ENCODE measurements around the gene AMDHD2. TPM values are rescaled to one million over a fixed set of nuclear protein-coding genes. Genes with fewer than 3 reads are reported as not detected.

AMDHD2 gene, protein sequence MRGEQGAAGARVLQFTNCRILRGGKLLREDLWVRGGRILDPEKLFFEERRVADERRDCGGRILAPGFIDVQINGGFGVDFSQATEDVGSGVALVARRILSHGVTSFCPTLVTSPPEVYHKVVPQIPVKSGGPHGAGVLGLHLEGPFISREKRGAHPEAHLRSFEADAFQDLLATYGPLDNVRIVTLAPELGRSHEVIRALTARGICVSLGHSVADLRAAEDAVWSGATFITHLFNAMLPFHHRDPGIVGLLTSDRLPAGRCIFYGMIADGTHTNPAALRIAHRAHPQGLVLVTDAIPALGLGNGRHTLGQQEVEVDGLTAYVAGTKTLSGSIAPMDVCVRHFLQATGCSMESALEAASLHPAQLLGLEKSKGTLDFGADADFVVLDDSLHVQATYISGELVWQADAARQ
- total RNA-seq: 10 to 100 TPM; 52.5 to 54.2 TPM

- DNase-seq (peak; percentile 92), ATAC-seq (peak; percentile 64)
- Mint-ChIP-seq H3K36me3 (peaks cover 12% of the 10 kb centered on the region), H3K9me3 (ENCODE audit: low read depth) (no peaks in the 10 kb centered on the region), H3K27me3 (no peaks in the 10 kb centered on the region), H3K4me3 (peak within 1 kb of the TSS; percentile 82), H3K4me1 (peaks cover 46% of the 10 kb centered on the region), H3K27ac (peak within 1 kb of the TSS; percentile 95)
- CTCF ChIA-PET: interaction anchor here (0.8 to 1.6 kb wide), 4 partner anchors 11 to 90 kb away, joined by 3 to 7 read pairs (median 6); partner anchors contain the start of gene CEMP1
Measured at GRCh38 chr16:2520097-2520783, at the start of gene AMDHD2. AMDHD2 (plus strand) TSS chr16:2520371; CDS start chr16:2520459, 88 bp downstream.

GRCh38 chr16:2470603-2471015 lies 49.6 kb upstream of the AMDHD2 start:
- H3K9me3 Mint-ChIP-seq (ENCODE audit: low read depth): no peaks in the 10 kb centered on the region
- ATAC-seq (no peak), DNase-seq (no peak)
- no peak overlapping the region for H3K4me3 Mint-ChIP-seq
- peaks cover 51% of the 10 kb centered on the region for H3K27me3 Mint-ChIP-seq
- CTCF ChIA-PET: interaction anchor here (1.0 to 2.6 kb wide), 3 partner anchors 31 to 331 kb away, joined by 3 to 9 read pairs (median 3); no protein-coding TSS in a partner anchor
- H3K27ac Mint-ChIP-seq: no peak overlapping the region
- H3K36me3 Mint-ChIP-seq: no peaks in the 10 kb centered on the region
- peaks cover 10% of the 10 kb centered on the region for H3K4me1 Mint-ChIP-seq

DNA sequence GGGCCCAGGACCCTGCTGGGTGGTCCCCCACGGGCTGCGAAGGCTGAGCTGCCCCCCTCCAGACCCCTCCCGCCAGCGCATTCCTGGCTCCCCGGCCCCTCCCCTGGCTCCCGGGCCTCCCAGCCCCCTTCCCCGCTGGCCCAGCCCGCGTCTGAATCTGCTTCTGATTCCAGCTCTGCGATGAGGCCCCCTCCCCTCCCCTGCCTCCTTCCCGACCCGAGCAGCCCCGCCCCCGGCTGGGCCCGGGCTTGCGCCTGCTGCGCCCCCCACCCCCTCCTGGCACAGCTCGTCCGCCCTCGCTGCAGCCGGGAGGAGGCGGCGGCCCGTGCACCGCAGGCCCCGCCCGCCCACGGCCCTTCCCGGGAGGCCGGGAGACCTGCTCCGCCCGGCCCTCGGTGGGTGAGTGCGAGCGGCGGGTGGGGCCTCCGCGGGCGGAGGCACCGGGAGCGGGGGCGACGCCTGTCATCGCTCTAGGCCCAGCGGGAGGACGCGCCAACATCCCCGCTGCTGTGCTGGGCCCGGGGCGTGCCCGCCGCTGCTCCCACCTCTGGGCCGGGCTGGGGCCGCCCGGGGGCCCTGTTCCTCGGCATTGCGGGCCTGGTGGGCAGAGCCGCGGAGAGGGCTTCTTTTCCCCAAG lies 49.0 kb upstream of the AMDHD2 start, which contains the start of gene NTN3:
TSS of gene NTN3 (plus strand) at position 282 of the 637 bp plus-strand sequence. CDS start 405 bp downstream, outside the sequence.
- H3K4me3 Mint-ChIP-seq: no peak within 1 kb of the TSS
- CTCF ChIA-PET: interaction anchor here (1.0 to 1.4 kb wide), 2 partner anchors 219 to 331 kb away, joined by 3 read pairs; no protein-coding TSS in a partner anchor

DNA sequence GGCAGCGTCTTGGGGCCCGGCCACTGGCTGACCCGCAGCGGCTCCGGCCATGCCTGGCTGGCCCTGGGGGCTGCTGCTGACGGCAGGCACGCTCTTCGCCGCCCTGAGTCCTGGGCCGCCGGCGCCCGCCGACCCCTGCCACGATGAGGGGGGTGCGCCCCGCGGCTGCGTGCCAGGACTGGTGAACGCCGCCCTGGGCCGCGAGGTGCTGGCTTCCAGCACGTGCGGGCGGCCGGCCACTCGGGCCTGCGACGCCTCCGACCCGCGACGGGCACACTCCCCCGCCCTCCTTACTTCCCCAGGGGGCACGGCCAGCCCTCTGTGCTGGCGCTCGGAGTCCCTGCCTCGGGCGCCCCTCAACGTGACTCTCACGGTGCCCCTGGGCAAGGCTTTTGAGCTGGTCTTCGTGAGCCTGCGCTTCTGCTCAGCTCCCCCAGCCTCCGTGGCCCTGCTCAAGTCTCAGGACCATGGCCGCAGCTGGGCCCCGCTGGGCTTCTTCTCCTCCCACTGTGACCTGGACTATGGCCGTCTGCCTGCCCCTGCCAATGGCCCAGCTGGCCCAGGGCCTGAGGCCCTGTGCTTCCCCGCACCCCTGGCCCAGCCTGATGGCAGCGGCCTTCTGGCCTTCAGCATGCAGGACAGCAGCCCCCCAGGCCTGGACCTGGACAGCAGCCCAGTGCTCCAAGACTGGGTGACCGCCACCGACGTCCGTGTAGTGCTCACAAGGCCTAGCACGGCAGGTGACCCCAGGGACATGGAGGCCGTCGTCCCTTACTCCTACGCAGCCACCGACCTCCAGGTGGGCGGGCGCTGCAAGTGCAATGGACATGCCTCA lies 48.3 kb upstream of the AMDHD2 start:
- no peak for DNase-seq
- no peaks in the 10 kb centered on the region for H3K9me3 Mint-ChIP-seq (ENCODE audit: low read depth)

More for the DNA sequence above, 49.0 kb upstream of the AMDHD2 start, which contains the start of gene NTN3:
- H3K27me3 Mint-ChIP-seq: peaks cover 51% of the 10 kb centered on the region
- H3K36me3 Mint-ChIP-seq: no peaks in the 10 kb centered on the region
- H3K4me1 Mint-ChIP-seq: peaks cover 14% of the 10 kb centered on the region
- no peaks in the 10 kb centered on the region for H3K9me3 Mint-ChIP-seq (ENCODE audit: low read depth)
- ATAC-seq (no peak), DNase-seq (no peak)
- H3K27ac Mint-ChIP-seq: no peak within 1 kb of the TSS

GRCh38 chr16:2472488-2472864 lies 47.7 kb upstream of the AMDHD2 start:
- Mint-ChIP-seq H3K36me3 (no peaks in the 10 kb centered on the region), H3K27me3 (peaks cover 43% of the 10 kb centered on the region), H3K9me3 (ENCODE audit: low read depth) (no peaks in the 10 kb centered on the region), H3K4me1 (peaks cover 17% of the 10 kb centered on the region), H3K4me3 (no peak overlapping the region), H3K27ac (no peak overlapping the region)
- DNase-seq (no peak), ATAC-seq (no peak)
- CTCF ChIA-PET: no interaction called here

More for the DNA sequence above, 48.3 kb upstream of the AMDHD2 start:
- CTCF ChIA-PET: no interaction called here
- no peak overlapping the region for H3K4me3 Mint-ChIP-seq
- H3K27me3 Mint-ChIP-seq: peaks cover 48% of the 10 kb centered on the region
- no peak for ATAC-seq
- H3K36me3 Mint-ChIP-seq: no peaks in the 10 kb centered on the region
- H3K4me1 Mint-ChIP-seq: peaks cover 19% of the 10 kb centered on the region
- H3K27ac Mint-ChIP-seq: no peak overlapping the region

- CTCF ChIA-PET: interaction anchor here (0.8 kb wide), 1 partner anchor 11 kb away, joined by 3 read pairs; no protein-coding TSS in a partner anchor
- ATAC-seq (no peak), DNase-seq (no peak)
- Mint-ChIP-seq H3K27ac (no peak overlapping the region), H3K27me3 (peaks cover 43% of the 10 kb centered on the region), H3K4me3 (peak overlapping the region; percentile 58), H3K9me3 (ENCODE audit: low read depth) (no peaks in the 10 kb centered on the region), H3K4me1 (peaks cover 17% of the 10 kb centered on the region), H3K36me3 (no peaks in the 10 kb centered on the region)
Measured at GRCh38 chr16:2472885-2473445, 47.2 kb upstream of the AMDHD2 start.

GRCh38 chr16:2473446-2473926 lies 46.7 kb upstream of the AMDHD2 start:
- no peaks in the 10 kb centered on the region for H3K9me3 Mint-ChIP-seq (ENCODE audit: low read depth)
- no peak for DNase-seq
- H3K36me3 Mint-ChIP-seq: no peaks in the 10 kb centered on the region
- H3K27me3 Mint-ChIP-seq: peaks cover 39% of the 10 kb centered on the region
- H3K4me1 Mint-ChIP-seq: peaks cover 16% of the 10 kb centered on the region
- ATAC-seq: peak; percentile 7
- no peak overlapping the region for H3K27ac Mint-ChIP-seq
- CTCF ChIA-PET: interaction anchor here (0.8 to 2.5 kb wide), 6 partner anchors 10 to 221 kb away, joined by 3 to 9 read pairs (median 3); partner anchors contain the start of gene ECI1
- peak overlapping the region; percentile 58 for H3K4me3 Mint-ChIP-seq

DNA sequence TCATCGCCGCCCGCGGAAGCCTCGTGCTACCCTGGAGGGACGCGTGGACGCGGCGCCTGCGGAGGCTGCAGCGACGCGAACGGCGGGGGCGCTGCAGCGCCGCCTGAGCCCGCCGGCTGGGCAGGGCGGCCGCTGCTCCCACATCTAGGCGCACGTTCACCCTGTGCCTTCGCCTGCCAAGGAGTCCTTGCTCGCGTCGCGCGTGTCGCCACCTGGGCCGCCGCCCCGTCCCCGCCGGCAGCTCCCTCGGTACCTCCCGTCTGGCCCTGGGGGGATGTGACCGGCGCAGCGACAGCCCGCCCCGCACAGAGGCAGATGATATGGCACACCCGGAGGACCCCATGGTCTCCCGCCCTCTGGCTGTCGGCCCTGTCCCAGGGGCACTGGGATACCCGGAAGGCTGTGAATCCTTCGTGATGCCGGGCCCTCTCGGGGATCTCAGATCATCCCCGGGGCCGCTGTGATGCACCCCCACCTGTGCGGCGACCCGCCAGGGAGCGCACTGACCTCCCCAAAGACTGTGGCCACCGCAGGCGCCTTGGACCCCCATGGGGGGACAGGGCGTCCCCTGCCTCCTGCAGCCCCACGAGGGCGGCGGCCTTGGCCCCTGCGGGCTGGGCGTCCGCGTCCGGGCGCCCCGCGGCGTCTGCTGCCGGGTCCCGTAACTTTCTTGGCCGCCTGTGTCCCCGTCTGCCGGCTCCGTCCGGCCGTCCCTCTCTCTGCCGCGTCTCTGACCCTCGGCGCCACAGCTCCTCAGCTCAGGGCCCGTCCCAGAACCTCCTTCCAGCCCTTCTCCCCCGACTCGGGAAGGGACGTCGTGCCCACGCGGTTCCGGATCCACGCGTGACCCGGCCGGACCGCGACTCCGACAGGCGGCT lies 45.9 kb upstream of the AMDHD2 start:
- H3K4me1 Mint-ChIP-seq: peaks cover 14% of the 10 kb centered on the region

DNA sequence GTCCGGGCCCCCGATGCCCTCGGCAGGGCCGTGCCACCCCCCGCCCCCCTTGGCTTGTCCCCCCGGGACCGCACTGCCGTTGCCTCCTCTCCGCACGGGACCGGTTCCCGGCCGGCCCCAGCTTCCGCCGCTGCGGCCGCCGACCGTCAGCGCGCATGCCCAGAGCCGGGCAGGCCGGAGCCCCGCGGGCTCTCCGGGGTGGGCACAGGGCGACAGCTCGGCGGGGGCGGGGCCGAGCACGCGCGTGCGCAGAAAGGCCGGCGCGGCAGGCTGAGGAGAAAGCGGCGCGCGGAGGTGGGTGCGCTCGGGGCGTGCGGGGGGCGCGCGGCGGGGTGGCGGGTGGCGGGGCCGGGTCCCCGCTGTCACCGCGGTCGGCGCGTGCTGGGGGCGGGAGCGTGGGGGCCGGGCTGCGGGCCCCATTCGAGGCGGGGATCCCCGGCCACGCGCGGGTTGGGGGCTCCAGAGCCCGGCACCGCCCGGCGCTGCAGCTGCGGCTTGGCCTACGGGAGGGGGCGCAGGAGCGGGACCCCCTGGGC lies 45.2 kb upstream of the AMDHD2 start, which contains the start of gene TBC1D24:
TSS of gene TBC1D24 (plus strand) at position 251 of the 536 bp plus-strand sequence. CDS start 21,022 bp downstream, outside the sequence.
- no peaks in the 10 kb centered on the region for H3K9me3 Mint-ChIP-seq (ENCODE audit: low read depth)
- DNase-seq (peak; percentile 88), ATAC-seq (peak; percentile 71)
- peak within 1 kb of the TSS; percentile 74 for H3K4me3 Mint-ChIP-seq
- H3K27ac Mint-ChIP-seq: peak within 1 kb of the TSS; percentile 72
- no peaks in the 10 kb centered on the region for H3K36me3 Mint-ChIP-seq
- peaks cover 14% of the 10 kb centered on the region for H3K4me1 Mint-ChIP-seq
- peaks cover 25% of the 10 kb centered on the region for H3K27me3 Mint-ChIP-seq
- CTCF ChIA-PET: interaction anchor here (0.8 to 2.5 kb wide), 7 partner anchors 11 to 280 kb away, joined by 4 to 9 read pairs (median 6); partner anchors contain the start of gene TEDC2

More for the DNA sequence above, 45.9 kb upstream of the AMDHD2 start:
- DNase-seq (peak; percentile 72), ATAC-seq (peak; percentile 71)
- Mint-ChIP-seq H3K4me3 (peak overlapping the region; percentile 74), H3K27me3 (peaks cover 32% of the 10 kb centered on the region), H3K27ac (peak overlapping the region; percentile 72), H3K36me3 (no peaks in the 10 kb centered on the region), H3K9me3 (ENCODE audit: low read depth) (no peaks in the 10 kb centered on the region)
- CTCF ChIA-PET: interaction anchor here (0.7 to 2.5 kb wide), 11 partner anchors 10 to 279 kb away, joined by 3 to 9 read pairs (median 5); partner anchors contain the start of genes ABCA3, ECI1 and TEDC2

GRCh38 chr16:2475413-2476344 lies 44.5 kb upstream of the AMDHD2 start:
- Mint-ChIP-seq H3K4me3 (peak overlapping the region; percentile 58), H3K4me1 (peaks cover 14% of the 10 kb centered on the region), H3K27me3 (peaks cover 18% of the 10 kb centered on the region), H3K9me3 (ENCODE audit: low read depth) (no peaks in the 10 kb centered on the region), H3K27ac (no peak overlapping the region), H3K36me3 (no peaks in the 10 kb centered on the region)
- ATAC-seq (peak; percentile 50), DNase-seq (peak; percentile 69)
- CTCF ChIA-PET: interaction anchor here (0.8 to 2.5 kb wide), 6 partner anchors 13 to 281 kb away, joined by 4 to 7 read pairs (median 6); partner anchors contain the start of gene TEDC2
